HepG2 (cell line): Measurements from ENCODE around the gene TARDBP. TPM values are rescaled to one million over a fixed set of nuclear protein-coding genes. Genes with fewer than 3 reads are reported as not detected.

Experiments used
- DRAP1 ChIP-seq: IDR thresholded peaks from 2 replicates; pipeline ENCODE4 v1.6.1; 2016; ENCODE audit warnings: missing genetic modification reagents, missing compliant biosample characterization
- FOXO4 ChIP-seq: sonication (generic); formaldehyde crosslinking; conservative IDR thresholded peaks from 2 replicates; pipeline ENCODE4 v1.8.1; 2023; ENCODE audit warnings: missing genetic modification reagents
- GATA4 ChIP-seq: sonication (generic); IDR thresholded peaks from 2 replicates; pipeline ENCODE4 v1.6.1; 2016; ENCODE audit warnings: antibody characterized with exemption, low read depth, borderline replicate concordance
- GMEB2 ChIP-seq: IDR thresholded peaks from 2 replicates; pipeline ENCODE4 v1.6.1; 2016; ENCODE audit warnings: missing biosample characterization, missing genetic modification reagents, low read depth
- HNF1B ChIP-seq: sonication (generic); formaldehyde crosslinking; IDR thresholded peaks from 2 replicates; pipeline ENCODE4 v1.5.1; 2020; ENCODE audit warnings: mild to moderate bottlenecking, moderate library complexity, missing genetic modification reagents
- HNRNPH1 ChIP-seq: fragments of 200-400 bp; formaldehyde crosslinking; optimal IDR thresholded peaks from 2 replicates; pipeline ENCODE3; 2017; ENCODE audit warnings: mild to moderate bottlenecking, low read depth, low read length
- JUN ChIP-seq: sonication (generic); formaldehyde crosslinking; IDR thresholded peaks from 2 replicates; pipeline ENCODE4 v1.4.0; 2020; ENCODE audit warnings: mild to moderate bottlenecking, missing genetic modification reagents
- KAT8 ChIP-seq: IDR thresholded peaks from 2 replicates; pipeline ENCODE4 v1.6.1; 2016; ENCODE audit warnings: missing genetic modification reagents, missing compliant biosample characterization
- NFKB2 ChIP-seq: sonication (generic); formaldehyde crosslinking; IDR thresholded peaks from 2 replicates; pipeline ENCODE4 v1.4.0; 2020; ENCODE audit warnings: missing genetic modification reagents, borderline replicate concordance
- PAXIP1 ChIP-seq: sonication (generic); formaldehyde crosslinking; conservative IDR thresholded peaks from 2 replicates; pipeline ENCODE4 v1.4.0; 2020; ENCODE audit warnings: mild to moderate bottlenecking, missing genetic modification reagents, moderate library complexity
- SMAD9 ChIP-seq: sonication (generic); formaldehyde crosslinking; IDR thresholded peaks from 2 replicates; pipeline ENCODE4 v1.5.1; 2020; ENCODE audit warnings: mild to moderate bottlenecking, missing genetic modification reagents
- TAF1 ChIP-seq: sonication (generic); formaldehyde crosslinking; IDR thresholded peaks from 2 replicates; pipeline ENCODE4 v1.4.0; 2020; ENCODE audit warnings: missing genetic modification reagents
- UBTF ChIP-seq: sonication (generic); formaldehyde crosslinking; IDR thresholded peaks from 2 replicates; pipeline ENCODE4 v1.4.0; 2020; ENCODE audit warnings: mild to moderate bottlenecking, missing genetic modification reagents
- ZNF501 ChIP-seq: sonication (generic); formaldehyde crosslinking; IDR thresholded peaks from 2 replicates; pipeline ENCODE4 v1.5.1; 2020; ENCODE audit warnings: mild to moderate bottlenecking, moderate library complexity, missing genetic modification reagents
- ZNF569 ChIP-seq: sonication (generic); formaldehyde crosslinking; IDR thresholded peaks from 2 replicates; pipeline ENCODE4 v1.5.0; 2020; ENCODE audit warnings: mild to moderate bottlenecking, missing genetic modification reagents, moderate library complexity, borderline replicate concordance
- ZNF670 ChIP-seq: sonication (generic); formaldehyde crosslinking; IDR thresholded peaks from 2 replicates; pipeline ENCODE4 v1.8.0; 2022; ENCODE audit warnings: mild to moderate bottlenecking, missing genetic modification reagents, borderline replicate concordance
- ZNF790 ChIP-seq: sonication (generic); formaldehyde crosslinking; IDR thresholded peaks from 2 replicates; pipeline ENCODE4 v1.8.0; 2022; ENCODE audit warnings: missing genetic modification reagents, mild to moderate bottlenecking, borderline replicate concordance
- polyA plus RNA-seq, 8 experiments: library from polyadenylated mRNA; depleted of rRNA in 3 of 8; stranded (reverse) in 7 of 8; unstranded in 1 of 8; fragments of >200 nt; fragmentation: Illumina TruSeq in 4 of 8; extraction: Trizol in 4 of 8; gene quantifications; 2 replicates each; pipeline versions ENCODE4 v1.2.1 to v1.2.3, GENCODE V29; 2011 to 2016; ENCODE audit warnings: low read depth in 4 of 8, missing spikeins in 1 of 8, mixed read lengths in 1 of 8; ENCODE audit not compliant: insufficient read depth in 1 of 8
- total RNA-seq, 5 experiments: library from RNA; depleted of rRNA; stranded (reverse); fragments of >200 nt; fragmentation: Illumina TruSeq; extraction: Trizol; gene quantifications; 2 replicates each; pipeline ENCODE4 v1.2.3, GENCODE V29; 2016; ENCODE audit warnings: low read depth in 1 of 5

The TARDBP gene
- total and polyA plus RNA-seq, 2 of the 13 experiments (the other 11 are each of a cell fraction or from before 2014, with no cell fraction given), result 62.4 to 93.0 TPM

GRCh38 chr1:11046625-11047365 is 34.3 kb downstream of the TARDBP start, which contains the start of gene MASP2 (continued):
- peak; percentile 58; the same call in 1 of the 2 replicates for TF ChIP-seq JUN (CRISPR knock-in tag)
- TF ChIP-seq HNF1B, result peak; percentile 5; the same call in 1 of the 2 replicates
- no peak for TF ChIP-seq GMEB2 (CRISPR knock-in tag)
- TF ChIP-seq NFKB2 (CRISPR knock-in tag), result 0 out of 2 replicates have a peak, but pooled peaks have one; percentile 45
- TF ChIP-seq HNRNPH1, result no peak
- TF ChIP-seq UBTF (CRISPR knock-in tag), result peak; percentile 54
- TF ChIP-seq ZNF670 (CRISPR knock-in tag), result no peak
- TF ChIP-seq GATA4, result no peak
- no peak for TF ChIP-seq ZNF569
- peak; percentile 55; the same call in 1 of the 2 replicates for TF ChIP-seq KAT8
- peak; percentile 73; the same call in 1 of the 2 replicates for TF ChIP-seq ZNF790
- peak; percentile 64; the same call in 1 of the 2 replicates for TF ChIP-seq ZNF501 (CRISPR knock-in tag)
- no peak for TF ChIP-seq SMAD9 (CRISPR knock-in tag)
- no peak for TF ChIP-seq FOXO4 (CRISPR knock-in tag)
- peak; percentile 66; the same call in 1 of the 2 replicates for TF ChIP-seq DRAP1 (CRISPR knock-in tag)
- peak; percentile 78 for TF ChIP-seq TAF1 (CRISPR knock-in tag)
- TF ChIP-seq PAXIP1 (CRISPR knock-in tag), result peak; percentile 73
